H1 (cell line): ENCODE measurements around the gene FGF3. TPM values are rescaled to one million over a fixed set of nuclear protein-coding genes. Genes with fewer than 3 reads are reported as not detected.

Experiments used
- CREB1 ChIP-seq: IDR thresholded peaks from 2 replicates; pipeline ENCODE4 v1.6.1; 2012; ENCODE audit warnings: inconsistent platforms
- HDAC2 ChIP-seq, 2 experiments: fragments of 300-600 bp in 1 of 2; sonication (generic) in 1 of 2; IDR thresholded peaks; 2 replicates each; pipeline ENCODE4 v1.6.1; 2011 to 2012; ENCODE audit warnings: low read depth in 2 of 2, low read length in 2 of 2, mild to moderate bottlenecking in 2 of 2, moderate library complexity in 2 of 2, borderline replicate concordance in 1 of 2, inconsistent platforms in 1 of 2
- RBBP5 ChIP-seq: IDR thresholded peaks from 2 replicates; pipeline ENCODE4 v1.7.1; 2012; ENCODE audit warnings: low read depth, mild to moderate bottlenecking, inconsistent platforms, low read length, moderate library complexity, borderline replicate concordance
- TAF1 ChIP-seq: IDR thresholded peaks from 2 replicates; pipeline ENCODE4 v1.6.1; 2011; ENCODE audit warnings: mild to moderate bottlenecking, low read depth, low read length
- polyA plus RNA-seq, 7 experiments: library from polyadenylated mRNA; depleted of rRNA in 3 of 7; stranded (reverse) in 5 of 7; unstranded in 2 of 7; fragments of >200 nt in 5 of 7; fragments of 200-250 nt in 2 of 7; gene quantifications; 1 replicate in 5 of 7; 2 replicates in 1 of 7; 4 replicates in 1 of 7; pipeline versions ENCODE4 v1.2.1 to v1.2.3, GENCODE V29; 2011 to 2013; ENCODE audit warnings: missing spikeins in 2 of 7, mixed read lengths in 2 of 7
- total RNA-seq: library from RNA; stranded (reverse); fragmentation: NEBNext Ultra II Directional; extraction: Animal tissue kit (Norgen Biotek cat#: 25700); gene quantifications from 2 replicates; pipeline ENCODE4 v1.2.1, GENCODE V29; 2021

FGF3 gene
- total and polyA plus RNA-seq, 2 of the 8 experiments (the other 6 are each of a cell fraction or from before 2014, with no cell fraction given) = not detected

GRCh38 chr11:69862797-69863543 is 43.8 kb upstream of the FGF3 start (continued):
- no peak for TF ChIP-seq CREB1
- TF ChIP-seq HDAC2 (IDR thresholded peaks at IDR 0.05; ENCODE audit: borderline replicate concordance in 1 of 2, low read depth in 2 of 2, low read length in 2 of 2) = no peak
- TF ChIP-seq RBBP5 = no peak
- no peak for TF ChIP-seq TAF1
